ENCODE measurements around the gene OR2AG2. TPM values are rescaled to one million over a fixed set of nuclear protein-coding genes. Genes with fewer than 3 reads are reported as not detected.

OR2AG2 gene
- total and polyA plus RNA-seq, 12 donors: 0.14 to 0.64 (median 0.27) TPM; not detected in 7

- Histone ChIP-seq H3K27me3 (no peaks in the 10 kb centered on the region), H3K27ac (no peak within 1 kb of the TSS), H3K9me3 (replicated peaks in 1 of 3) (no peaks in the 10 kb centered on the region), H3K4me1 (replicated peaks in 1 of 2) (no peaks in the 10 kb centered on the region), H3K36me3 (replicated peaks in 1 of 2) (no peaks in the 10 kb centered on the region), H3K4me3 (no peak within 1 kb of the TSS)
- WGBS, 4 donors: 65 to 85% (median 70%) methylated on average over 2 of the region's 2 CpGs
- intact Hi-C loops (cut with DNase I): no loop called here
- no peak for DNase-seq
- TF ChIP-seq CTCF (IDR thresholded peaks at IDR 0.05) (no peak), POLR2A (IDR thresholded peaks at IDR 0.05) (no peak)
Observed at GRCh38 chr11:6782720-6783119, 10.9 kb upstream of the OR2AG2 start, which contains the start of gene OR2AG1. Gene OR2AG1 (plus strand): TSS chr11:6783020. CDS start chr11:6785038, 2,018 bp downstream.

GRCh38 chr11:6780829-6781228 lies 9.1 kb upstream of the OR2AG2 start:
- no peak overlapping the region for H3K27ac ChIP-seq
- H3K4me3 ChIP-seq: no peak overlapping the region
- TF ChIP-seq POLR2A (IDR thresholded peaks at IDR 0.05) (no peak), CTCF (IDR thresholded peaks at IDR 0.05) (no peak)
- DNase-seq: no peak
- intact Hi-C loops (cut with DNase I): no loop called here
- no peaks in the 10 kb centered on the region for H3K36me3 ChIP-seq (replicated peaks in 1 of 2)
- no peaks in the 10 kb centered on the region for H3K9me3 ChIP-seq (replicated peaks in 1 of 3)
- H3K27me3 ChIP-seq: no peaks in the 10 kb centered on the region
- no peaks in the 10 kb centered on the region for H3K4me1 ChIP-seq (replicated peaks in 1 of 2)

- Histone ChIP-seq H3K36me3 (replicated peaks in 1 of 2) (no peaks in the 10 kb centered on the region), H3K27me3 (no peaks in the 10 kb centered on the region), H3K4me1 (replicated peaks in 1 of 2) (no peaks in the 10 kb centered on the region), H3K27ac (no peak overlapping the region), H3K9me3 (replicated peaks in 1 of 3) (no peaks in the 10 kb centered on the region), H3K4me3 (no peak overlapping the region)
- intact Hi-C loops (cut with DNase I): no loop called here
- no peak for DNase-seq
- TF ChIP-seq POLR2A (IDR thresholded peaks at IDR 0.05) (no peak), CTCF (IDR thresholded peaks at IDR 0.05) (no peak)
Observed at GRCh38 chr11:6778518-6778917, 6.7 kb upstream of the OR2AG2 start.

- Histone ChIP-seq H3K27ac (no peak overlapping the region), H3K27me3 (no peaks in the 10 kb centered on the region), H3K9me3 (replicated peaks in 1 of 3) (no peaks in the 10 kb centered on the region), H3K36me3 (replicated peaks in 1 of 2) (no peaks in the 10 kb centered on the region), H3K4me3 (no peak overlapping the region), H3K4me1 (replicated peaks in 1 of 2) (no peaks in the 10 kb centered on the region)
- 50 to 52% (median 50%) methylated on average over 2 of the region's 2 CpGs for WGBS, 4 donors
- peak; percentile 42 to 81 (median 52) for DNase-seq
- TF ChIP-seq CTCF (IDR thresholded peaks at IDR 0.05) (peak; percentile 19 to 65 (median 61)), POLR2A (IDR thresholded peaks at IDR 0.05) (no peak)
- intact Hi-C loops (cut with DNase I): no loop called here
Observed at GRCh38 chr11:6757373-6757967, 14.3 kb downstream of the OR2AG2 start.
